Activated CD8-positive, alpha-beta memory T cell treated with anti-CD3 and anti-CD28 coated beads, Interleukin-2, amount 10 ng/mL, durations not matched to agents 7 days and 5 days (primary cell): Measurements from ENCODE around the gene B4GALNT2. TPM values are rescaled to one million over a fixed set of nuclear protein-coding genes. Genes with fewer than 3 reads are reported as not detected.

Experiments
- ATAC-seq: fragments of 150-1000 bp; cut with Tn5 transposase; one replicate; pipeline ENCODE4 v1.10.0; 2021; ENCODE audit warnings: moderate library complexity
- CTCF ChIA-PET: fragments of 350-600 bp; sonication (Branson Sonifier 250); formaldehyde crosslinking; loops from one replicate; lab custom pipeline; 2021; ENCODE audit warnings: antibody characterized with exemption; lab: Charles Lee
- DNase-seq: peaks from one replicate; pipeline ENCODE4 v3.0.0-alpha.2; 2020
- H3K27ac Mint-ChIP-seq: one replicate; pipeline ENCODE4 v1.8.0; 2021; ENCODE audit warnings: mild to moderate bottlenecking, mixed read lengths
- H3K27me3 Mint-ChIP-seq: one replicate; pipeline ENCODE4 v1.8.0; 2021; ENCODE audit warnings: mixed read lengths
- H3K36me3 Mint-ChIP-seq: one replicate; pipeline ENCODE4 v1.8.0; 2021; ENCODE audit warnings: mild to moderate bottlenecking, mixed read lengths
- H3K4me1 Mint-ChIP-seq: one replicate; pipeline ENCODE4 v1.8.0; 2021; ENCODE audit warnings: mixed read lengths
- H3K4me3 Mint-ChIP-seq: one replicate; pipeline ENCODE4 v1.8.0; 2021; ENCODE audit warnings: mild to moderate bottlenecking, moderate library complexity, mixed read lengths
- H3K9me3 Mint-ChIP-seq: one replicate; pipeline ENCODE4 v1.8.0; 2022; ENCODE audit warnings: low read depth, mixed read lengths
- total RNA-seq, 2 experiments: library from RNA; stranded (reverse); gene quantifications; one replicate each; pipeline ENCODE4 v1.2.3, GENCODE V29; 2021

Gene B4GALNT2
- total RNA-seq, 2 experiments from 2014 or later, result 0.02 to 0.03 TPM

DNA sequence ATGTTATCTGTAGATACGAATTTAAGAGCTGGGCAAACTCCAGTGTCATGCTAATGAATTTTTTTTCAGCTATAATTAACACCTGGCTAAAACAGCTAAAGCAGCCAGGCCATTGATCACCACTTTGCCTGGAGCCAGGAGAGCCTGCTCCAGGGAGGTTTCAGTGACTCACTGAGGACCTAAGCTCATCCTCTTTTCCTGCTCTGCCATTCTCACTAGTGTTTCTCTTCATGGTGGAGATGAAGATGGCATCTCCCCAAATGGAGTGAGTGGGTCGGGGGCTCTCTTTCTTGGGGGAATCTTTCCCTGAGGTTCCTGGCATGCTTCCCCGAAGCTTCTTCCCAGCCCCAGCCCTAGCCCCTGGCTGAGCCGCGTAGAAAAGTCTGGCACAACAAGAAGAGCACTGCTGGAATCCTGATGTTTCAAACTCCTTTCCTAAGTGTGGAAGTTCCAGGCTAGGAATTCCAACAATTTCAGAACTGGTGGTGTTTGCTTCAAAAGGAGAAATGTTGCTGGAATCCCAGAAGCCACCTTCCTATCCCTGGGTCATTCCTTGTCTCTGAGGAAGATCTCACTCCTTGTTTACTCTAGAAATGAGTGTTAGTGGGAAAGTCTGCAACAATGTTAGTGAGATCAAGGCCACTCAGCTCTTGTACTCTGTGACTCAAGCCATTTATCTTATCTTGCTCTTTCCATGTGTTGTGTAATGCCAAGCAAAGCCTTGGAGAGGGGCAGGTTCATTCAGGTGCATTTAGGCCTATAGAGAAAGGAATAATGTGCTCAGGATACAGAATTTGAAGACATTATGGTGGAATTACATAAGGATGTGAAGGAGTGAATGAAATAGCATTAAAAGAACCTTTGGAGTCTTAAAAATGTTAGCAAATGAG is 26.0 kb upstream of the B4GALNT2 start:
- no peak overlapping the region for H3K27ac Mint-ChIP-seq
- DNase-seq (no peak), ATAC-seq (no peak)
- CTCF ChIA-PET, result no interaction called here
- H3K36me3 Mint-ChIP-seq, result no peaks in the 10 kb centered on the region
- H3K9me3 Mint-ChIP-seq, result no peaks in the 10 kb centered on the region
- H3K27me3 Mint-ChIP-seq, result peaks cover 9% of the 10 kb centered on the region
- peaks cover 9% of the 10 kb centered on the region for H3K4me1 Mint-ChIP-seq
- H3K4me3 Mint-ChIP-seq, result no peak overlapping the region

GRCh38 chr17:49107211-49107557 is 25.4 kb upstream of the B4GALNT2 start:
- H3K4me1 Mint-ChIP-seq, result peaks cover 3% of the 10 kb centered on the region
- ATAC-seq (no peak), DNase-seq (no peak)
- H3K4me3 Mint-ChIP-seq, result no peak overlapping the region
- no peaks in the 10 kb centered on the region for H3K36me3 Mint-ChIP-seq
- H3K27me3 Mint-ChIP-seq, result peaks cover 12% of the 10 kb centered on the region
- CTCF ChIA-PET, result no interaction called here
- H3K9me3 Mint-ChIP-seq, result no peaks in the 10 kb centered on the region
- no peak overlapping the region for H3K27ac Mint-ChIP-seq

DNA sequence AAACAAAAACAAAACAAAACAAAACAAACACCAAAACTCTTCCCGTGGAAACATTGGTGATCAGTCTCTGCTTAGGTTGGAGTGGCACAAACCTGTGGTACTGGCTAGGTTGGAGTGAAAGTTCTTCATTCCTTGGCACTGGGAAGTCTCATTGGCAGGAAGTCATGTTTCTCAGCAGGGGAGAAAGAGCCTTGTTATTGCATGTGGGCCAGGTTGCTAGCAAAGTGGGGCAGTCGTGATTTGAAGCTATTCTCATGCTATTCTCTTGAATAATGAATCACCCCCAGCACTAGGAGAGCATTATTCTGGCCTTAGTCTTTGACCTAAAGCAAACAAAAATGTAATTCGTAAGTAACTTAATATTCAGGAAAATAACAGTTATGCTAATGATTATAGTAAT is 24.3 kb upstream of the B4GALNT2 start:
- Mint-ChIP-seq H3K27me3 (peaks cover 18% of the 10 kb centered on the region), H3K36me3 (no peaks in the 10 kb centered on the region), H3K4me3 (no peak overlapping the region), H3K4me1 (no peaks in the 10 kb centered on the region), H3K27ac (no peak overlapping the region), H3K9me3 (no peaks in the 10 kb centered on the region)
- DNase-seq (no peak), ATAC-seq (no peak)
- CTCF ChIA-PET, result no interaction called here

- Mint-ChIP-seq H3K4me1 (no peaks in the 10 kb centered on the region), H3K36me3 (no peaks in the 10 kb centered on the region), H3K9me3 (no peaks in the 10 kb centered on the region), H3K27me3 (peaks cover 31% of the 10 kb centered on the region), H3K4me3 (no peak overlapping the region), H3K27ac (no peak overlapping the region)
- DNase-seq (no peak), ATAC-seq (no peak)
- CTCF ChIA-PET, result no interaction called here
These were observed 22.1 kb upstream of the B4GALNT2 start for GRCh38 chr17:49110509-49110908.

DNA sequence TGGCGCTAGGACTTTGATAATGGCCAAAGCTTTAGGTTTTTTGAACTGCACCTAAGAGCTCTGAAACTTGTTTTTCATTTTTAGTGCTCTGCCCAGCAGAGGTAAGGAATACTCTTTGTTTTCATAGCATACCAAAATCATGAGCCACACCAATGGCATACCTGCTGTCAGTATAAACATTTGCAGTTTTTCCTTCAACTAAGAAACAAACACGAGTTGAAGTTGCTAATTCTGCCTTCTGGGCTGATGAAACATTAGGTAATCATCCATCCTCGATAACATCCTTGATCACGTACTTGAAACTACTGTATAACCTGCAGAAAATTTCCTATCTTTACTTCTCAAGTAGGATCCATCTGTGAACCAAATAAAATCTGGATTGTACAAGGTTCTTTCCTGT is 20.6 kb upstream of the B4GALNT2 start:
- H3K9me3 Mint-ChIP-seq, result no peaks in the 10 kb centered on the region
- no peak overlapping the region for H3K27ac Mint-ChIP-seq
- H3K4me3 Mint-ChIP-seq, result no peak overlapping the region
- no peak for DNase-seq
- H3K27me3 Mint-ChIP-seq, result peaks cover 39% of the 10 kb centered on the region
- H3K4me1 Mint-ChIP-seq, result no peaks in the 10 kb centered on the region
- ATAC-seq, result no peak
- CTCF ChIA-PET, result no interaction called here
- H3K36me3 Mint-ChIP-seq, result no peaks in the 10 kb centered on the region

DNA sequence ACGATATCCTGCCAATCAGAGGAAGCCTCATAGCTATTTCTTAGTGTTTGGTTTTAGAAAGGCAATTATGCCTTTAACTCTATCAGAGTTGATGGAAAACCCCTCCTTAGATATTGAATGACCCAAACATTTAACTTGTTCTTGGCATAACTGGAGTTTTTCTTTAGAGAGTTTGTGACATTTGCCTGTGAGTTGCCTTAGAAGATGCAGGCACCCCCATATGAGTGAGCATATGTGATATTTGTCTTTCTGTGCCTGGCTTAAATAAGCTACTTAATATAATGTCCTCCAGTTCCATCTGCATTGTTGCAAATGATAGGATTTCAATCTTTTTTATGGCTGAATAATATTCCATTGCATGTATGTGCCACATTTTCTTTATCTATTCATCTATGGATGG is 19.6 kb upstream of the B4GALNT2 start:
- no peaks in the 10 kb centered on the region for H3K4me1 Mint-ChIP-seq
- no peak overlapping the region for H3K4me3 Mint-ChIP-seq
- no peak for ATAC-seq
- H3K27me3 Mint-ChIP-seq, result peaks cover 43% of the 10 kb centered on the region
- H3K36me3 Mint-ChIP-seq, result no peaks in the 10 kb centered on the region
- no peak overlapping the region for H3K27ac Mint-ChIP-seq
- no peaks in the 10 kb centered on the region for H3K9me3 Mint-ChIP-seq
- no peak for DNase-seq
- CTCF ChIA-PET, result interaction anchor here (0.7 kb wide), 1 partner anchor 68 kb away, joined by 3 read pairs; no protein-coding TSS in a partner anchor

DNA sequence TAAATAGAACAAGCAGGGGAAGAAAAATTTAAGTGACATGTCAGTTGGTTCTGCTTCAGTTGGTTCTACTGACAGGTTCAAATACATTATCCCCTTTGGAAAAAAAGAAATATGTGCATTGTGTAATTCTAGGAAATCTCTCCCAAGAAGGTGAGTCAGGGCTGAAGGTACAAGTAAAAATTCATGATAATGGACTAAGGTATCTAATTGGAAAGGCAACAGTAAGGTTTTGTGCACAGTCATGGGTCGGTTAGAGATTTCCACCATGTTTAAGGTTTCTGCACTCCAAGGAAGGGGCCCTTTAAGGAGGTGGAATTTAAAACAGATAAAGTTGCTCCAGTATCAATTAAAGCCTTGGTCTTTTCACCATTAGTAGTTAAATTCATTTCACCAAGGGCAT is 17.9 kb upstream of the B4GALNT2 start:
- no peak overlapping the region for H3K27ac Mint-ChIP-seq
- CTCF ChIA-PET, result no interaction called here
- no peak for ATAC-seq
- H3K4me1 Mint-ChIP-seq, result no peaks in the 10 kb centered on the region
- DNase-seq, result no peak
- H3K36me3 Mint-ChIP-seq, result no peaks in the 10 kb centered on the region
- H3K9me3 Mint-ChIP-seq, result no peaks in the 10 kb centered on the region
- H3K27me3 Mint-ChIP-seq, result peaks cover 45% of the 10 kb centered on the region
- no peak overlapping the region for H3K4me3 Mint-ChIP-seq

- ATAC-seq (no peak), DNase-seq (no peak)
- Mint-ChIP-seq H3K4me1 (no peaks in the 10 kb centered on the region), H3K36me3 (no peaks in the 10 kb centered on the region), H3K4me3 (no peak overlapping the region), H3K27me3 (peaks cover 57% of the 10 kb centered on the region), H3K27ac (no peak overlapping the region), H3K9me3 (no peaks in the 10 kb centered on the region)
- CTCF ChIA-PET, result interaction anchor here (0.9 kb wide), 1 partner anchor 9 kb away, joined by 3 read pairs; no protein-coding TSS in a partner anchor
These were observed 14.9 kb upstream of the B4GALNT2 start for GRCh38 chr17:49117587-49118230.

GRCh38 chr17:49120166-49120565 is 12.4 kb upstream of the B4GALNT2 start:
- no peak overlapping the region for H3K4me3 Mint-ChIP-seq
- no peak overlapping the region for H3K27ac Mint-ChIP-seq
- no peaks in the 10 kb centered on the region for H3K36me3 Mint-ChIP-seq
- no peak for DNase-seq
- no peaks in the 10 kb centered on the region for H3K9me3 Mint-ChIP-seq
- CTCF ChIA-PET, result no interaction called here
- H3K4me1 Mint-ChIP-seq, result no peaks in the 10 kb centered on the region
- H3K27me3 Mint-ChIP-seq, result peaks cover 54% of the 10 kb centered on the region
- ATAC-seq, result no peak

DNA sequence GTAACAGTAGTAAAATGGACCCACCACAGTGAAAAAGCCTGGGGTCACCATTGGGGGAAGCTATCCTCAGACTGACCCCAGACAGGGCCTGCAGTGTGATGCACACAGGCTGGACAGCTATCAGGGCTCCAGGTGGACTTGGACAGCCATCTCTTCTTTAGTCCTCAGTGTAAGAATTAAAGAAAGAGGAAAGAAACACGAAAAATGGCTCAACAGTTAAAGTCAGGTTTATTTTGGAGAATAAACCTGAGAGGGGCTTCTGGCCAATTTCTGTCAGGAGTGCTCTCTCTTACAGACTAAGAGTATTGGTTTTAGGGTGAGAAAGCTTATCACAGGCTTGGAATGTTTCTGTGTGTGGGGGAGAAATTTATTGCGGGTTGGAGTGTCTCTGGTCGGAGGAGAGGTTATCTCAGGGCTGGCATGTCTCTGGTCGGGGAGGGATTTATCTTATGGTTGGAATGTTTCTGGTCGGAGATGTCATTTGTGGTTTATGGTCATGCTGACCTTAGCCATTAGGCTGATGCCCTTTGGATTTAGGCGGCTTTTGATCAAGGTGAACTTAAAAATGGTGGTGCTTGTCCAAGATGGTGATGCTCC is 10.8 kb upstream of the B4GALNT2 start:
- Mint-ChIP-seq H3K4me3 (no peak overlapping the region), H3K9me3 (no peaks in the 10 kb centered on the region), H3K27me3 (peaks cover 44% of the 10 kb centered on the region), H3K27ac (no peak overlapping the region), H3K36me3 (no peaks in the 10 kb centered on the region), H3K4me1 (no peaks in the 10 kb centered on the region)
- CTCF ChIA-PET, result no interaction called here
- DNase-seq (no peak), ATAC-seq (no peak)

DNA sequence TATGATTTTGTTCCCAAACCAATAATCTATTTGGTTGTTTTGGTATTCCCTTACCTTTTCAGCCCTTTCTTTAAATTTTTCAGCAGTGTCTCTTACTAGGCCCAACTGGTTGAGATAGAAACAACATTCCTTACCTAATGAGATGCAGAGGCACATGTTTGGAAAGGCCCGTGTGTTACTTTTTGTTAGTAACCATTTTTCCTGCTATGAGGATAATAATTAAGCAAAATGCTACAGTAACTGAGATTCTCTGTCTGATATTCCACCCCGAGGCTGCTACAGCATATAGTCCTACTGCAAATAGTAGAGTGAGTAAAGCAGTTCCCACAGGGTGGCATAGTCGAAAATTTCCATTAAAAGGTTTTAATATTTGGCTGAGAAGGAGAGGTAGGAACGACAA is 10.0 kb upstream of the B4GALNT2 start:
- Mint-ChIP-seq H3K9me3 (no peaks in the 10 kb centered on the region), H3K27me3 (peaks cover 43% of the 10 kb centered on the region), H3K4me3 (no peak overlapping the region), H3K4me1 (no peaks in the 10 kb centered on the region), H3K36me3 (no peaks in the 10 kb centered on the region), H3K27ac (no peak overlapping the region)
- ATAC-seq (no peak), DNase-seq (no peak)
- CTCF ChIA-PET, result no interaction called here

GRCh38 chr17:49123061-49123460 is 9.5 kb upstream of the B4GALNT2 start:
- H3K27ac Mint-ChIP-seq, result no peak overlapping the region
- no peak for ATAC-seq

GRCh38 chr17:49125449-49125848 is 7.1 kb upstream of the B4GALNT2 start:
- H3K27ac Mint-ChIP-seq, result no peak overlapping the region
- no peak overlapping the region for H3K4me3 Mint-ChIP-seq
- CTCF ChIA-PET, result no interaction called here
- H3K9me3 Mint-ChIP-seq, result no peaks in the 10 kb centered on the region
- no peak for DNase-seq
- no peaks in the 10 kb centered on the region for H3K4me1 Mint-ChIP-seq
- H3K27me3 Mint-ChIP-seq, result peaks cover 48% of the 10 kb centered on the region
- no peaks in the 10 kb centered on the region for H3K36me3 Mint-ChIP-seq
- no peak for ATAC-seq

More at GRCh38 chr17:49123061-49123460, 9.5 kb upstream of the B4GALNT2 start:
- CTCF ChIA-PET, result no interaction called here
- no peaks in the 10 kb centered on the region for H3K9me3 Mint-ChIP-seq
- no peaks in the 10 kb centered on the region for H3K36me3 Mint-ChIP-seq
- no peaks in the 10 kb centered on the region for H3K4me1 Mint-ChIP-seq
- peaks cover 41% of the 10 kb centered on the region for H3K27me3 Mint-ChIP-seq
- DNase-seq, result no peak
- no peak overlapping the region for H3K4me3 Mint-ChIP-seq
